ENCODE data around the gene RETNLB.

- TF ChIP-seq MEF2A (IDR thresholded peaks at IDR 0.05; ENCODE audit: borderline replicate concordance, low read depth) (no peak), CTCF (IDR thresholded peaks at IDR 0.05) (no peak), POLR2AphosphoS5 (IDR thresholded peaks at IDR 0.05; ENCODE audit: low read depth, low read length) (no peak), GABPA (IDR thresholded peaks at IDR 0.05; ENCODE audit: low read depth) (no peak), FOXM1 (IDR thresholded peaks at IDR 0.05; ENCODE audit: low read depth) (no peak)
Observed at GRCh38 chr3:108806316-108806715, 49.1 kb upstream of the RETNLB start.
